Measurements from ENCODE around the gene CC2D1A. TPM values are rescaled to one million over a fixed set of nuclear protein-coding genes. Genes with fewer than 3 reads are reported as not detected.

Gene CC2D1A
- total and polyA plus RNA-seq, 4 donors, result 7.4 to 12.0 (median 9.9) TPM

- H3K36me3 ChIP-seq (ENCODE audit: control insufficient read depth in 4 of 4, insufficient read depth in 3 of 4, low read depth in 1 of 4, low read length in 3 of 4), result no peaks in the 10 kb centered on the region
- no peak overlapping the region for H3K27ac ChIP-seq (ENCODE audit: low read depth in 1 of 2, low read length in 2 of 2)
- DNase-seq (ENCODE audit: low spot score), result no peak
- TF ChIP-seq RAD21 (IDR thresholded peaks at IDR 0.05), result peak; percentile 44
- TF ChIP-seq FOXA2 (IDR thresholded peaks at IDR 0.05), result no peak
- peak; percentile 31 for TF ChIP-seq CTCF (IDR thresholded peaks at IDR 0.05; ENCODE audit: low read depth, low read length, missing input control)
- no peak for TF ChIP-seq JUND (IDR thresholded peaks at IDR 0.05)
- WGBS, result 71% methylated on average over 4 of the region's 4 CpGs
- H3K4me3 ChIP-seq (ENCODE audit: low read depth in 1 of 3, low read length in 3 of 3), result no peak overlapping the region
- H3K27me3 ChIP-seq (ENCODE audit: control insufficient read depth in 4 of 4, insufficient read depth in 4 of 4, low read length in 3 of 4), result no peaks in the 10 kb centered on the region
- H3K9ac ChIP-seq (ENCODE audit: low read depth in 1 of 2, low read length in 2 of 2), result no peak overlapping the region
- H3K4me1 ChIP-seq (ENCODE audit: control insufficient read depth in 4 of 4, insufficient read depth in 4 of 4, low read length in 3 of 4), result peaks cover 3 to 20% (median 12%) of the 10 kb centered on the region in 4 donors
- H3K9me3 ChIP-seq (ENCODE audit: control insufficient read depth in 4 of 4, low read length in 3 of 4), result no peaks in the 10 kb centered on the region
Observed at GRCh38 chr19:13902993-13903555, 2.9 kb upstream of the CC2D1A start.

- no peaks in the 10 kb centered on the region for H3K36me3 ChIP-seq (ENCODE audit: control insufficient read depth in 4 of 4, insufficient read depth in 3 of 4, low read depth in 1 of 4, low read length in 3 of 4)
- H3K9me3 ChIP-seq (ENCODE audit: control insufficient read depth in 4 of 4, low read length in 3 of 4), result no peaks in the 10 kb centered on the region
- H3K4me1 ChIP-seq (ENCODE audit: control insufficient read depth in 4 of 4, insufficient read depth in 4 of 4, low read length in 3 of 4), result peaks cover 6 to 36% (median 30%) of the 10 kb centered on the region in 4 donors
- H3K9ac ChIP-seq (ENCODE audit: low read depth in 1 of 2, low read length in 2 of 2), result peak overlapping the region in 1 of 2 donors; percentile 8
- H3K27me3 ChIP-seq (ENCODE audit: control insufficient read depth in 4 of 4, insufficient read depth in 4 of 4, low read length in 3 of 4), result no peaks in the 10 kb centered on the region
- peak; percentile 59 for DNase-seq (ENCODE audit: low spot score)
- H3K4me3 ChIP-seq (ENCODE audit: low read depth in 1 of 3, low read length in 3 of 3), result peak overlapping the region; percentile 61 to 76 (median 63)
- WGBS, result 1% methylated on average over 13 of the region's 13 CpGs
- peak overlapping the region; percentile 40 to 68 for H3K27ac ChIP-seq (ENCODE audit: low read depth in 1 of 2, low read length in 2 of 2)
- TF ChIP-seq NR2F2 (IDR thresholded peaks at IDR 0.05), result no peak
- no peak for TF ChIP-seq REST (IDR thresholded peaks at IDR 0.05)
- no peak for TF ChIP-seq HNF4G (IDR thresholded peaks at IDR 0.05)
- peak in 1 of 2 donors; percentile 12 for TF ChIP-seq HNF4A (conservative IDR thresholded peaks at IDR 0.05)
- TF ChIP-seq FOXA2 (IDR thresholded peaks at IDR 0.05), result no peak
Observed at GRCh38 chr19:13906521-13906904, 512 bp downstream of the CC2D1A start.

- TF ChIP-seq YY1 (IDR thresholded peaks at IDR 0.05), result no peak
- no peak for TF ChIP-seq MAX (IDR thresholded peaks at IDR 0.05)
- no peak for TF ChIP-seq HNF4G (IDR thresholded peaks at IDR 0.05)
- TF ChIP-seq TAF1 (conservative IDR thresholded peaks at IDR 0.05), result no peak
- TF ChIP-seq RXRA (IDR thresholded peaks at IDR 0.05), result no peak
- no peak for TF ChIP-seq CTCF (IDR thresholded peaks at IDR 0.05; ENCODE audit: low read depth, low read length, missing input control)
- TF ChIP-seq JUND (IDR thresholded peaks at IDR 0.05), result no peak
- TF ChIP-seq NR2F2 (IDR thresholded peaks at IDR 0.05), result no peak
- TF ChIP-seq GABPA (IDR thresholded peaks at IDR 0.05 in 1 of 2, conservative IDR thresholded peaks at IDR 0.05 in 1 of 2), result no peak
- TF ChIP-seq ATF3 (IDR thresholded peaks at IDR 0.05), result no peak
- no peak for TF ChIP-seq FOXA2 (IDR thresholded peaks at IDR 0.05)
- TF ChIP-seq EGR1 (IDR thresholded peaks at IDR 0.05; ENCODE audit: low read depth in 2 of 2), result no peak
- H3K27ac ChIP-seq (ENCODE audit: low read depth in 1 of 2, low read length in 2 of 2), result no peak overlapping the region
- no peaks in the 10 kb centered on the region for H3K27me3 ChIP-seq (ENCODE audit: control insufficient read depth in 4 of 4, insufficient read depth in 4 of 4, low read length in 3 of 4)
- H3K4me1 ChIP-seq (ENCODE audit: control insufficient read depth in 4 of 4, insufficient read depth in 4 of 4, low read length in 3 of 4), result peaks cover 6 to 36% (median 30%) of the 10 kb centered on the region in 4 donors
- H3K9me3 ChIP-seq (ENCODE audit: control insufficient read depth in 4 of 4, low read length in 3 of 4), result no peaks in the 10 kb centered on the region
- no peak for DNase-seq (ENCODE audit: low spot score)
- H3K9ac ChIP-seq (ENCODE audit: low read depth in 1 of 2, low read length in 2 of 2), result peak overlapping the region in 1 of 2 donors; percentile 8
- H3K36me3 ChIP-seq (ENCODE audit: control insufficient read depth in 4 of 4, insufficient read depth in 3 of 4, low read depth in 1 of 4, low read length in 3 of 4), result no peaks in the 10 kb centered on the region
- H3K4me3 ChIP-seq (ENCODE audit: low read depth in 1 of 3, low read length in 3 of 3), result peak overlapping the region in 2 of 3 donors; percentile 61 to 63
- 92% methylated on average over 5 of the region's 5 CpGs for WGBS
Observed at GRCh38 chr19:13906910-13907309, 909 bp downstream of the CC2D1A start.

Measured in liver (tissue), 9 donors.